Endothelial cell of coronary artery (primary cell): Measurements from ENCODE around the gene ABLIM1. TPM values are rescaled to one million over a fixed set of nuclear protein-coding genes. Genes with fewer than 3 reads are reported as not detected.

Source experiments
- total RNA-seq: library from RNA; depleted of rRNA; stranded (reverse); fragments of >200 nt; gene quantifications from 2 replicates; pipeline ENCODE4 v1.2.3, GENCODE V29; 2014

Gene ABLIM1
- total RNA-seq: 19.7 and 31.3 TPM in 2 replicates

DNA sequence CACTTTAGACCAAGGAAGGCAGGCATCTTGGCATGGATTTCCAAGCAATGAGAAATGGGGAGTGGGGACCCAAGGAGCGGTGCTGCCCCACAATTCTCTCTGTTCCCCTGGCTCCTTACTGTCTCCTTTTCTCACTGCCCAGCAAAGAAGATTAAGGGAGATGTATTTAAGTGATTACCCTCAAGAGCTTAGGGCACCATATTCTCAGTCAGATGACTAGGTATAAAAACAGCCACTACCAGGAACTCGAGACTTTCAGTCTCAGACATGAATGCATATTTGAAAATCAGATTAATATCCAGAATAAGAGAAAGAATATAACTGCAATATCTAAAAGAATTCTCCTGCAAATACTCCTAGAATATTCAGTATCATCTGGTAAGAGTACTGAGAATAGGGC, at the start of gene ABLIM1:
Gene ABLIM1 (minus strand): TSS at position 101 of the 400 bp plus-strand sequence. CDS start 75 bp downstream, at position 26.

DNA sequence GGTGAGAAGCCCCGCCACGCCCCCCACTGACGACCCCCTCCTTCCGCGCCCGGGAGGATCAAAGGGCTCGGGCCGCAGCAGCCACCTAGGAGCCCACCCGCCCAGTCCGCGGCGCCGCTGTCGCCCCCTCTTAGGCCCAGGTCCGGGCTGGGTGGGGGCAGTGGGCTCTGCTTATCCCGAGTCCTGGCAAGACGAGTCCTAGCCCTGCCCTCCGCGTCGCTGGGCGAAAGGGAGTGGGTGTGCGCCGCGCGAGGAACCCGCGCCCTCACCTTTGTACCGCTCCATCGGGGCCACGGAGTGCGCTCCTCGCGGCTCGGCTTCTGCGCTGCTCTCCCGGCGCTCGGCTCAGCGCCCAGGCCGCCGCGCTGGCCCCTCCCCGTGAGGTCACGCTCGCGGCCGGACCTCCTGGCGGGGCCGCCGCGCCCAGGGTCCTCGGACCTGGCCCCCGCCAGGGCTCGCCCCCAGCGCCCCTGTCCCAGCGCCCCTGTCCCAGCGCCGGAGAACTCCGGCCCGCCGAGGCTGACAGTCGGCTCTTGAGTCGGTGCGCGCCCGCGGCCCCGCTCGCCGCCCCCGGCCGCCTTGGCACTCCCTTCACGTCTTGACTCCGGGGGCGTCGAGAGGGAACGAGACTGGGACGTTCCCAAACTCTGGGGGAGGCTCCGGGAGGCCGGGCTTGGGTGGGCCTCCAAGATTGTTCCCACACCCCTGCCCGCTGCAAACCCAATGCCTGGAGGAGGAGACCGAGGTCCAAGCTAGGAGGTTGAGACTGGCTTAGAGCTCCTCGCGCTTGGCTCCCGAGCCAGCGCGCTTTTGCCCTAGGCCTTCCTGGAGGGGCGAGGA, 253.7 kb downstream of the ABLIM1 start, which contains the start of gene AFAP1L2:
Gene AFAP1L2 (minus strand): TSS at position 332 of the 840 bp plus-strand sequence. CDS start 47 bp downstream, at position 285.

Other genes starting within 250 kb of the ABLIM1 start
- 18.5 and 24.4 TPM in 2 replicates for gene FHIP2A, start 163.5 kb upstream of the ABLIM1 start, total RNA-seq